NCI-H82 treated with DMSO at 0.1 percent for 48 hours (cell line): ENCODE data around the gene SSTR5.

ENCODE experiments used
- DNase-seq: peaks from one replicate; lab custom pipeline; 2025; ENCODE audit not compliant: unreplicated experiment; lab: John Stamatoyannopoulos, UW

SSTR5 gene

DNA sequence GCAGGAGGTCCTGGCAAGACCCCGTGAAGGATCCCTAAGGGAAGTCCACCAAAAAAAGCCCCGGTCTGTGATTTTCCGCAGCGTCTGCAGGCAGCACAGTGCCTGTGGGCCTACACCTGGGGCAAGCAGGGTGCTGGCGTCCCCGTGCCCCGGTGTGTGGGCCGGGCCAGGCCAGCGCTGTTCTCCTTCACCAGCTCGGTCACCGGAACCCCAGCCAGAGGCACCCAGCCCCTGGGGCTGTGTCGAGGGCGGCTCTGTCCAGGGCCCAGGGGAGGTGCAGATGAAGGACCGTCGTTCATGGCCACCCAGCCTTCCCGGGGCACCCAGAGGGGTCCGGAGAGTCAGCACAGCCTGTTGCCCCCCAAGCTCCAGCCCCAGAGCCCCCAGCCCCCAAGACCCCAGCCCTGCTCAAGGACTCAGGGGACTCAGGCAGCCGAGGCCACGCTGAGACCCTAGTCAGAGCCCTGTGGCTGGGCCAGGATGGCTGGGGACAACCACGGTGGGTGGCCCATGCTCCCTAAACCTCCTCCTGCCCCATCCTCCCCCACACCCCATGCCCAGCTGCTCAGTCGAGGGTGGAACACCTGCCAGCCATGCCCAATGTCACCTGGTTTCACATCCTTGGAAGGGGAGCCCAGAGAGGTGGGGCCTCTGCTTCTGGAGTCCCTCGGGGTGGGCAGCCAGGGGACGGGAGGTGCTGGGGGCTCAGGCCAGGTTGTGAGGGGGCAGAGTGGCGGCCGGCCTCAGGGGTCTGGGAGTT lies 29.2 kb downstream of the SSTR5 start:
- DNase-seq, result no peak

DNA sequence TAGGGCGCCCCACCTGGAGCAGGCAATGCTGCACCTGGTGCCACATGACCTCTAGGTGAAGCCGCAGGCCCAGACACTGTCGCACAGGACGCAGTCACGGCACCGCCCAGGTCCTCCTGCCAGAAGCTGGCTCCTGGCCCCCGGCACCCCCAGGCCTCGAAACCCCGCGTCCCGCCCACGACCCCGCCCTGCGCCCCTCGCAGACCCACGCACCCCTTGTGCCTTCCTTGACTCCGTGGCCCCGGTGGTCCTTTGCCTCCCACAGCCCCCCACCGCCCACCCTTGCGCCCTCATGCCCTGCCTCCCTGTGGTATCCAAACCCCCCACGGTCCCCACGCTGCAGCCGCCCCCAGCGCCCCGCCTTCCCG lies 29.8 kb downstream of the SSTR5 start:
- no peak for DNase-seq

DNA sequence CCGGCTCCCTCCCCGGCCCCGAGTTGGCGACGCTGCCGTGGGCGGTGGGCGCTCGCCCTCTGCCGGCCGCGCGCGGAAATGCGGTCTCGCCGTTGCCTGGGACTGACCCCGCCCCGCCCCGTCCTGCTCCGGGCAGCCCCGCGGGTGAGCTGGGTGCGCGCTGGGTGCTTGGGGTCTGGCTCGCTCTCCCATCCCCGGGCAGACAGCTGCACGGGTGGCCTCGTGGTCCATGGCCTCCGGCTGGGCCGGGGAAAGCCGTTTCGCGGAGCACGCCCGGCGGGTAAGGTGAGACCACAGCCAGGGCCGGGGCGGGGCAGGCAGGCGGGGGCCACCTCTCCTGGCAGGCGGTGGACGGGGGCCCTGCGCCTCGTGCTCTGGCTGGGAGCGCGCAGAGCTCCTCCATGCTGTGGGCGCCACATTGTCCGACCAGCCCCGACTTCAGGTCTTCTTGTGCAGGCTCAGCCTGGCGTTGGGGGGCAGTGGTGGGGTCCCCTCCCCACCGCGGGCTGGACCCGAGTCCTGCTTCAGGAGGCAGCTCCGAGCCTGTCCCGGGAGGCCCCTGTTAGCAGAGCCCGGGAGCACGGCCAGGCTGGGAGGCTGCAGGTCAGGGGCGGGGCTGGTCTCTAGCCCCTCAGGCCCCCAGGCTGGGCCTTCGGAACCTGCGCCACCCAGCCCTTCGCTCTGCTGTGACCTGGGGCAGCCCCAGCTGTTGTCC lies 30.5 kb downstream of the SSTR5 start:
- DNase-seq, result no peak

DNA sequence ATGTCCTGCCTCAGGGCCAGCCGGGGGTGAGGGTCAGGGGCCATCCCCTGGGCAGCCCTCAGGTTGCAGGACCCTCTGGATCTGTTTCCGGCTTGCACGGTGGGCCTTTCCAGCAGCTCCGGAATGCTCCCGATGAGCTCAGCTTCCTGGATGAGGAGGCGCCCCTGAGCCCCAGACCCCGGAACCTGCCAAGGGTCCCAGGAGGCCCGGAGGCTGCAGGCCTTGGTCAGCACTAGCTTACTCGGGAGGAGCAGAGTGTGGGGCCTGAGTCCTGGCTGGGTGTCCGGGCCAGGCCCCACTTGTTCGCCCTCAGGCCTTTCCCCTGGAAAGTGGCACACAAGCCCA lies 31.1 kb downstream of the SSTR5 start:
- DNase-seq, result no peak

DNA sequence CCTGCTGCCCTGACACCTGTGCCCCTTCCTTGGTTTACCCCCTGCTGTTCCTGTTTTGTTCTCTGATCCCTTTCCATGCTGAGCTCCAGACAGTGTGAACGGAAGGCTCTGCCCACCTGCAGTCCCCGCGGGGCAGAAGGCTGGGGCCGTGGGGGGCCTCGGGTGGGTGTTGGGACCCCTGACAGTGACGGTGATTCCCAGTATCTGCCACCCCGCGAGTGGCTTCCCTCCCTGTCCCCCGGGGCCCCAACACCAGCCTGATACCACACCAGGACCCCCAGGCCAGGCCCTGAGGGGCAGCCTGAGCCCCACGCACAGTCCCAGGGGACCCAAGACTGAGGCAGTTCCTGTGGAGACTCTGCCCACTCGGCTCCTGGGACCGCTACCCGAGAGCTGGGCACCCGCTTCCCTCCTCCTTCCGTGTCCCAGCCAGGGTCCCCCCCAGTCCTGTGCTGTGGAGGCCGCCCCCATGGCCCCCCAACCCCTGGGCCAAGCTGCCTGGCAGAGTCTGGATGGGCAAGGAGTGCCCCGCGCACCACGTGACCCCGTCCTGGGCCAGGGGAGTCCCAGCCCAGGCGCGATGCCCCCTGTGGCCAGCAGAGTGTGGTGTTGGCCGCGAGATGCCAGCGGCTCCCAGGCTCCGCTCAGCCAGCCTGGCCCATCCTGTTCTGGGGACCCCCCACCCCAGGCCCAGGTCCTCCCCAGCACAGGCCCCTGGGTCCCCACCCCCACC lies 33.5 kb downstream of the SSTR5 start:
- no peak for DNase-seq

DNA sequence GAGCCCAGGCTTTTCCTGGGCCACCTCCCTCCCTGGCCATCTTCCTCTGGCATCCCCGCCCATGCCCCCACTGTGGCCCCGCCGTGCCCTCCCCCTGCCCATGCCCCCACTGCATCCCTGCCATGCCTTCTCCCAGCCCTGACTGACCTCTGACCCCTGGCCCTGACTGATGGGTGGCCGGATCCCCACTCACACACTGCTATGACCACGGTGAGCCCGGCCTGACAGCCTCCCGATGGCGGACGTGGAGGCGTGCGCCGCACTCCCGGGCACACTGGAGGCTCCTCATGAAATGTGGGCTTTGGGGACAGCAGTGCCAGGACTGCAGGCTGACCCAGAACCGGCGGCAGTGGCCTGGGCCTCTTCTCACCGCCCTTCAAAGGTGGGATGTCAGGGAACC lies 34.1 kb downstream of the SSTR5 start:
- no peak for DNase-seq

DNA sequence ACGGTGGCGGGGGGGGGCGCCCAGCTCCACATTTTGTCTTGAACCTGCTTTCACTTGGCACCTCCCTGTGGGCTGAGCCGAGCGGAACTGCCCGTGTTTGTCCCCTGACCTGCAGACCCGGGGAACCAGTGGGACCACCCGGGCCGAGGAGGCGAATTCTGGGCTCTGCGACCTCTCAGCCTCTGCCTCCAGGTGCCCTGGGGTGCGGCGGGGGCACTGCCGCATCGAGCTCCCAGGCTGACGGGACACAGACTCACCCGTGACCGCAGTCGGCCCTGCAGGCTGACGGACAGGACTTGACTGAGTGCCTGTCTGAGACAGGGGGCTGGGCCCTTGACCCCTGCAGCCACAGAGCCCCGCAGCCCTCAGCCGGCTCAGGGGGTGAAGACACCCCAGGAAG lies 34.6 kb downstream of the SSTR5 start:
- DNase-seq, result no peak

DNA sequence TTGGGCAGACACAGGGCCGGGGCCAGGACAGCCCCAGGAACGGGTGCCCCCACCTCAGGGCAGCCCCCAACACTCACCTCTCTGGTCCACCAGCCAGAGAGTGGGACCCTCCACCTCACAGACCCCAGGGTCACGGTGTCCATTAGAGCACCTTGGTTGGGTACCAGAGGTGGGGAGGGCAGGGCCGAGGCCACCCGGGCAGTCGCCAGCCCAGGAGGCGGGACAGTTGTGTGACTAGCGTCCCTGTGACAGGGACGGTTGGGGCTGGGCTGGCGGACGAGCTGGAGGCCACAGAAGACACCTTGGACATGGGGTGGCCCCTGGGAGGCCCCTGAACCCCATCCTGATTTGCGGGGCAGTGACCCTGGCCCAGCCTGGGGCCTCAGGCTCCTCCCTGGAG lies 35.2 kb downstream of the SSTR5 start:
- DNase-seq, result no peak

DNA sequence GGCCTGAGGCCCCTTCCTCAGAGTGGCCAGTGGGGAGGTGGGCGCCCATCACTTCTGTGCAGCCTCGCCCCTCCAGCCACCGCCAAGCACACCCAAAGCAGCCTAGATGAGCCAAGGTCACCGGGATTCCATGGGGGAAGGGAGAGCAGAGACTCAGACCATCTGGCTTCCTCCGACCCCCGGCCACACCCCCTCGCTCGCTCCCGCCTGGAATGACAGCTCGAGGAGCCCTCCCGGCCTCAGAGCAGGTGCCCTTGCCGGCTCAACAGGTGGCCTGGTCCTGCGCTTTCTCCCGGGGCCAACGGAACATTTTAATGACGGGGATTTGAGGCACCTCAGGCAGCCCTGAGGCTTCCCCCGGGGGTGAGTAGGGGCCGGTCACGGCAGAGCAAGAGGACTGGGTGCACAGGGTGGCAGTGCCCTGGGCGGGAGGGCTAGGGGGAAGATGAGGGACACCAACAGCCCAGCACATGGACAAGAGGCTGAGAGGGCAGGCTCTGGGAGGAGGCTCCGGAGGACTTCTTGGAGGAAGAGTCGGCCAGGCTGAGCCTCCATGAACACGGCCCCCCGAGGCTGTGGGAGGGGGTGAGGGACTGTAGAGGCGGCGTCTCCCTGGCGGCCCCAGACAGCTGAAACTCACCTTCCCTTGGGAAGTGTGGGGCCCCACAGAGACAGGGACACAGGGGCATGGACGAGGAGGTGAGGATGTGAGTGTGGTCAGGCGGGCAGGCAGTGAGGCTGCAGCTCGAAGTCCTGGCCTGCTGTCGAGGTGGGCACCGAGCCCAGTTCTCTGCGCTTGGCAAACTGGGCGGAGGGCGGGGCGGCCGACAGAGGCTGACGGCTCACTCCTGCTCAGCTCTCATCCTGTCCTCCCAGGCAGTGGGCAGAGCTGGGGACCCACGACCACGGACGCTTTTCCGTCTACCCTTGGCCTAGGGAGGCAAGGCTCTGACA lies 36.0 kb downstream of the SSTR5 start:
- peak; percentile 29 for DNase-seq

DNA sequence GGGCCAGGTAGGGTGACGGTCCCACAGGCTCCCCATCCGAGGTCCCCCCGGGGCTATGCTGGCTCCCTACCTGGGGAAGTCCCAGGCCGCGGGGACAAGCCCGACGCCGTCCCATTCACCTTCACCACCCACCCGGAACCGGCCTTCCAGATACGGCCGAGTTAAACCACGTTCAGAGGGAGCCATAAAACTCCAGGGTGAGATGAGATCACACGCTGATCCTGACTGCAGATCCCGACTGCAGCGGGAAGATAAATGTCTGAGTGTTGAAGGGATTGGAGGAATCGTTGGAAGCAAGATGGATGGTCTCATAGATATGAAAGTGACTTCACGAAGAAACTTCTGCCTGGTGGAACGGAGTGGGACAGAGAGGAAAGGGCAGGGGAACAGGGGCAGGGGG lies 37.1 kb downstream of the SSTR5 start:
- no peak for DNase-seq

DNA sequence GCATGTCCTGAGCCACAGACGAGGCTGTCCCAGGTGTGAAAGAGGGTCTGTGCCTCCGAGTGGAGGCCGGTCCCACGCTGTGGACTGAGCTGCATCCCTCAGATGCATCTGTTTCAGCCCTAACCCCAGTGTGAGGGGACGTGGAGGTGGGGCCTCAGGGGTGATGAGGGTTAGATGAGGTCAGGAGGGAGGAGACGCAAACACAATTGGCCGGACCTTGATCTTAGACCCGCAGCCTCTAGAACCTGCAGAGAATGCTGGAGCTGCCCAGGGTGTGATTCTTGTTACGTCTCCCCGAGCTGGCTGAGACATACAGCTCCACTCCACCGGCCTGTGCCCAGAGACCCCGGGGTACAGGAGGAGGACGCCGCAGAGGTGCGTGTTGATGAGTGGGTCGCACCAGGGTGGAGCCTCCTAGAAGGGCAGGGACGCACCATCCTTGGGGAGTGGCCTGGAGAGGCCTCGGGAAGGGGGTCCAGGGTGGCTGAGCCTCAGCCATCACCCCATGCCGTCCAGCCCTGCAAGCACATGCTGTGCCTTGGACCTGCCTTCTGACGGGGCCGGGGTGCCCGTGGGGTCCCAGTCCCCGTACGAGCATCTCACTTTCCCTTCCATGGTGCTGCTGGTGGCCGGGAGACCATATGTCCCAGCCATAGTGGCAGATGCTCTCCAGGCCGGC lies 40.1 kb downstream of the SSTR5 start:
- no peak for DNase-seq

DNA sequence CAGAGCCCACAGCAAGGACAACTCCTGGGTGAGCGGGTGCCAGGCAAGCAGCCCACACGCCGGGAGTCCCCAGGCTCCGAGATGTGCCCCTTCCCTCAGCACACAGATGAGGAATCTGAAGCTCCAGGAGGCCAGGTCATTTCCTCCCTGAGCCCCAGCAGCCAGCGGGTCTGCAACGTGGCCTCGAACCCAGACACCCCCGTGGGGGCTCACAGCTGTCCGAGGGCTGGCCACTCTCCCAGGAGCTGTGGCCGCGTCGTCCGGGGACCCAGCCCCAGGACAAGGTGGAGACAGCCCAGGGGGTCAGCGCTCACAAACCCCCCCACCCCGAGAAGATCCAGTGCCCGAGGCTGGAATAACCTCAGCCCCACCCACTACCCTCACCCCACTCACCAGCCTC lies 40.9 kb downstream of the SSTR5 start:
- no peak for DNase-seq

DNA sequence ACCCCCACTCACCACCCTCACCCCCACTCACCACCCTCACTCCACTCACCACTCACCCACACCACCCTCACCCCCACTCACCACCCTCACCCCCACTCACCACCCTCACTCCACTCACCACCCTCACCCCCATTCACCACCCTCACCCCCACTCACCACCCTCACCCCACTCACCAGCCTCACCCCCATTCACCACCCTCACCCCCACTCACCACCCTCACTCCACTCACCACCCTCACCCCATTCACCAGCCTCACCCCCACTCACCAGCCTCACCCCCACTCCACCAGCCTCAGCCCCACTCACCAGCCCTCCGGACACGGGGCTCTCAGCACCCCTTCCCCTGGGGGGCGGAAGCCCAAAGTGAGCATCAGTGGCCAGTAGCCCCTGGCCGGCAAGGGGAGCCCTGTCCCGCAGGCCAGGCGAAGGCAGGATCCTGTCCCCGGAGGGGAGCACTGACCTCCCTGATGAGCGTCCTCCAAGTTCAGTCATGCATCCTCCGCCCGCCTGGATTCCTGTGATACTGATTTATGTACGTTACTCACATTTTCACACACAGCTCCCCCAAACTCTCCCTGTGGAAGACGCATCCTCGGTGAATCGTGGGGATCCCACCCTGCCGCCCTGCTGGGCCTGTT lies 41.5 kb downstream of the SSTR5 start:
- DNase-seq, result no peak

DNA sequence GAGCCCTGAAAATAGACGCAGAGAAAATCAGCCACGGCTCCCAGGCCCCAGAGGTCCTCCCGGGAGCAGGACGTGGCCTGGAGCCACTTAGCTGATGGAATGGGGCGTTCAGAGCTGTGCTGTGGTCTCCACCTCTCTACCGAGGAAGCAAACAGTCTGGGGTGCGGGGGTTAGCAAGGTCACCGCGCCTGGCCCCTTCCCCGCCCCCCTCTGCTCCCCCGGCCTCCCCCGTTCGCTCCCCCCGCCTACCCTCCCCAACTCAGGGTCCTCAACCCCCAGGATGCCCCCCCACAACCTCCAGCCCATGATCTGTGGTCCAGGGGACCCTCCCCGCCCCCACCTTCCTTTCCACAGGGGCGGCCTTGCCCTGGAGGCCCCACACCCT lies 44.1 kb downstream of the SSTR5 start:
- no peak for DNase-seq

DNA sequence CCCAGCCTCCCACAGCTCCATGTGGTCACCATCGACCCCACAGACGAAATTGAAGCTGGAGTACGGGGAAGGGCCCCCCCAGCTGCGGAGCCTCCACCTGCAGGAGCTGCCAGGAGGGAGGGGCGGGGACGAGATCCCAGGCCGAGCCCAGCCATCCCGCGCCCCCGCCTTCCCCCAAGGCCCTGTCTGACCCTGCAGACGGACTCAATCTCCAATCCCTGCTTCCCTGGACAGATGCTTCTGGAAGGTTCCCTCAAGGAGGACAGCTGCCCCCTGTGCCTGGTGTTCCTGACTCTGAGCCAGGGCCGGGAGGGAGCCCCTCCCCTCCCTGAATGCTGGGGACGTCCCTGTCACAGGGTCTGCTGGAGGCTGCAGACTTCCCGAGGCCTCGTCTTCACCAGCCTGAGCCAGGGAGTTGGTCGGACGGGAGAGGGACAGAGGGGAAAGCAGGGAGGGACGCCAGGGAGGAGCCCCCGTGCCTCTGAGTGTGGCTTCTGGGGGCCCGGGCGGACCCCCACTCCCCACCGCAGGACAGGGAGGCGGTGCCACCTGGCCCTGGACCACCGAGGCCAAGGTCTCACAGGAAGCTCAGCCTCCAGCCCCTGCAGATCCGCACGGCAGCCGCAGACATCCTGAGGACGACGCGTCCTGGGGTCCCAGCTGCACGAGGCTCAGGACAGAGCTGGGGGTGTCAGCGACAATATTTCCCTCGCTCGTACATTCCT lies 44.8 kb downstream of the SSTR5 start:
- no peak for DNase-seq

DNA sequence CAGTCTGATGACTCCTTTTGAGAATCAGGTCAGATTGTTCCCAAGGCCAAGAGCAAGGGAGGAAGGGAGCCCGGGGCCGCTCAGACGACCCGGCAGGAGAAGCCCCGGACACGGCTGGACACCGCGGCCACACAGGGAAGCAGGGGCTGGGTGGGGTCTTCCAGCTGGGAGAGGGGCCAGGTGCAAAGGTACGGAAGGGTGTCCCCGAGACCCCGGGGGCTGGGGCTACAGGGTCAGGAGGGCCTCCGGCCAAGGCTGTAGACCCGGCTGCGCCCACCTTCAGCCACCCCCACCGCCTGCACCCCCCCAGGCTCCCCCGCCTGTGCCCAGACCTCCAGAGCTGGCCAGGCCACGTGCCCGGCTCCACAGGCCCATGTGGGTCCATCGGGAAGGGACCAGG lies 45.4 kb downstream of the SSTR5 start:
- no peak for DNase-seq

DNA sequence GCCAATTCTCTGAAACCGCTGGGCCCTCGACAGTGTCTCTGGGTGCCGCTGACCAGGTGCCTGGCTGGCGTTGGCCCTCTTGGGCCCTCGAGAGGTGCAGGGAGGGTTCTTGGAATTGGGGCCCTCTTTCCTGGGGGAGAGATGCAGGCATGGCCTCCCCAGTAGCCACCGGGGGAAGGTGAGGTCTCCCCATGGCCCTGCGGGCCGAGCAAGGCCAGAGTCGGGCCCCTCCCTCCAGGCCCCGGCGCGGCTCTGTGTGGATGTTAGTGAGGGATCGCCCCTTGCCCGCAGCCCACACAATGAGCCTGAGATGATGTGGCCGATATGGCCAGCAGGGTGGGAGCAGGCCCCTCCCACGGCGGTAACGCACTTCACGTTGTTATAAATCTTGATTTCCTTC lies 46.6 kb downstream of the SSTR5 start:
- no peak for DNase-seq

DNA sequence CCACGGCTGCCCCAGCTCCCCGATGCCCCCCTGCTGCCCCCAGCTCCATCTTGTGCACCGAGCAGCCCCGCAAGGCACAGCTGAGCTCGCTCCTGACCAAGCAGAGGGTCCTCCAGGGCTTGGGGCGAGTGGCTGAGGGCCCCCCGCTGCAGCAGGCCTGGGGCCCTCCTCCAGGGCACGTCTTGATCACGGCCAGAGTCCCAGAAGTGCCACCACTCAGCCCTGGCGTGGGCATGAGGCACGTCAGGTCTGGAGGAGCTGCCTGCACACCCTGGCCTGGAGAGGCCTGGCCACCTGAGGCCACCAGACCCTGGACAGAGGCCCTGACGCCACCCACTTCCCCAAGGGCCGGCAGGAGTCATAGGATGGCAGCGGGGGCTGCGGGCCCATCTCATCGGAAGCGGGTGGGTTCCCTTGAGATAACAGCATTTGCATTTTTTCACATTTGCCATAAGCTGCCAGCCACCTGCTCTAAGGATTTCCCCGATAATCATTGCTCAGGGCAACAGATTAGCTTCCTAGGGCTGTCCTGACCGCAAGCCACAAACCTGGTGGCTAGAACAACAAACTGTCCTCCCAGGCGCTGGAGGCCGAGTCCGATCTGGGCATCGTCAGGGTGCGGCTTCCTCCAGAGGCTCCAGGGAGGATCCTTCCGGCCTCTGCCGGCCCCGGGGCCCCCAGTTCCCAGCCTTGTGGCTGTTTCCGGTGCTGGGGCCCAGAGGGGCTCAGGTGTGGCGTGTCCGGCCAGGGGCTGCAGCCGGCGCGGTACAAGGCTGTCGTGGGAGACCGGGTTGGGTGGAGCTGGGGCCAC lies 47.4 kb downstream of the SSTR5 start:
- DNase-seq, result no peak

DNA sequence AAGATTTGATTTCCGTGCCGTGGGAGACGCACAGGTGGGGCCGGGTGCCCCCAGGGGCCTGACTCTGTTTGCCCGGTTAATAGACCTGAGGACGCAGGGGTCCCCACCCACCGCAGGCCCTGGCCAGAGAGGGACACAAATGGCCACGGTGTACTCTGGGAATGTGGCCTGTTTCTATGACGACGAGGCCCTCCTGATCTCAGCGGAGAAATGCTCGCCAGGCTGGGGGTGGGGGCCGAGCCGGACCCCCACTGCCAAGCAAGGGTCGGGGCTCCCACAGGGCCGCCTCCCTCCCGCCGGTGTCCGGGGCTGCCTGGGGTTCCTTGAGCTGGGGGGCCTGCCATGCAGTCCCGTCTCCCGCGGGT lies 48.0 kb downstream of the SSTR5 start:
- DNase-seq, result no peak
